Fibroblast of the aortic adventitia (primary cell): ENCODE data around the gene BCAS3. TPM values are rescaled to one million over a fixed set of nuclear protein-coding genes. Genes with fewer than 3 reads are reported as not detected.
"Not testable (repeated sequence)": the region's sequence is repeated elsewhere in the genome, so short reads cannot be mapped to it uniquely, and the experiment has no call there.

Experiments used
- DNase-seq: peaks from one replicate; pipeline ENCODE4 v3.0.0-alpha.2; 2010; ENCODE audit warnings: low read depth
- H3K4me3 ChIP-seq: 2 replicates; pipeline ENCODE4 v1.5.1; 2011; ENCODE audit warnings: low read depth, mild to moderate bottlenecking, control low read depth, low read length, moderate library complexity
- total RNA-seq: library from RNA; depleted of rRNA; stranded (reverse); fragments of >200 nt; gene quantifications from 2 replicates; pipeline ENCODE4 v1.2.3, GENCODE V29; 2012; ENCODE audit warnings: low replicate concordance
- TF ChIP-seq, protein P1 (sequence below): IDR thresholded peaks from 2 replicates; pipeline ENCODE4 v1.5.1; 2011; ENCODE audit warnings: mild to moderate bottlenecking, low read length, control low read depth, inconsistent platforms; ENCODE audit not compliant: insufficient read depth

Gene BCAS3
- total RNA-seq, 1 donor: 29.6 TPM

DNA sequence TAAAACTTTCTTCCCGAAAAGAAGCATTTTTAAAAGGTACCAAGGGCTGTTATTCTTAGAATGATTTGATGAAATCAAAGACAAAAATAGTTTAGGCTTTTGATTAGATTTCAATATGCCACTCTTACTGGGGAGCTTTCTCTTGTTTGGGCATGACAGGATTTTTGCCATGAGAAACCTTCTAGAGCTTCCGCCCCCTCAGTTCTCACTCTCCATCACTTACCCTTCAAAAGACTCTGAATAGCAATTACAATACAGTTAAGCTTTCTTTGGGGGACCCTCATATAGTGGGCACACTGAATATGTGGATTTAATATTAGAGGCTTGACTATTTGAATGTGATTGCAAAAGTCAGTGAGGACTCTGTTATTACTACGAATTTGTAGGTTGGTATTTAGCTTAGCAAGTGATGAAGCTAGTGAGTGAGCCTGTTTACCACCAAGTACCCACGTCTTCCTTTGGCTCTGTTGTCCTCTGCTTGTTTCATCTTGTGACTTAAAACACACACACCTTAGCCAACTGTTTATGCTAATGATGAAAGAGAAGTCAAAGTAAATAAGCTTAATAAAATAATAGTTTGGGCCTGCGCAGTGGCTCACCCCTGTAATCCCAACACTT lies 563.3 kb downstream of the BCAS3 start:
- no peak for DNase-seq
- TF ChIP-seq, protein P1, sequence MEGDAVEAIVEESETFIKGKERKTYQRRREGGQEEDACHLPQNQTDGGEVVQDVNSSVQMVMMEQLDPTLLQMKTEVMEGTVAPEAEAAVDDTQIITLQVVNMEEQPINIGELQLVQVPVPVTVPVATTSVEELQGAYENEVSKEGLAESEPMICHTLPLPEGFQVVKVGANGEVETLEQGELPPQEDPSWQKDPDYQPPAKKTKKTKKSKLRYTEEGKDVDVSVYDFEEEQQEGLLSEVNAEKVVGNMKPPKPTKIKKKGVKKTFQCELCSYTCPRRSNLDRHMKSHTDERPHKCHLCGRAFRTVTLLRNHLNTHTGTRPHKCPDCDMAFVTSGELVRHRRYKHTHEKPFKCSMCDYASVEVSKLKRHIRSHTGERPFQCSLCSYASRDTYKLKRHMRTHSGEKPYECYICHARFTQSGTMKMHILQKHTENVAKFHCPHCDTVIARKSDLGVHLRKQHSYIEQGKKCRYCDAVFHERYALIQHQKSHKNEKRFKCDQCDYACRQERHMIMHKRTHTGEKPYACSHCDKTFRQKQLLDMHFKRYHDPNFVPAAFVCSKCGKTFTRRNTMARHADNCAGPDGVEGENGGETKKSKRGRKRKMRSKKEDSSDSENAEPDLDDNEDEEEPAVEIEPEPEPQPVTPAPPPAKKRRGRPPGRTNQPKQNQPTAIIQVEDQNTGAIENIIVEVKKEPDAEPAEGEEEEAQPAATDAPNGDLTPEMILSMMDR: no peak
- H3K4me3 ChIP-seq: no peak overlapping the region

DNA sequence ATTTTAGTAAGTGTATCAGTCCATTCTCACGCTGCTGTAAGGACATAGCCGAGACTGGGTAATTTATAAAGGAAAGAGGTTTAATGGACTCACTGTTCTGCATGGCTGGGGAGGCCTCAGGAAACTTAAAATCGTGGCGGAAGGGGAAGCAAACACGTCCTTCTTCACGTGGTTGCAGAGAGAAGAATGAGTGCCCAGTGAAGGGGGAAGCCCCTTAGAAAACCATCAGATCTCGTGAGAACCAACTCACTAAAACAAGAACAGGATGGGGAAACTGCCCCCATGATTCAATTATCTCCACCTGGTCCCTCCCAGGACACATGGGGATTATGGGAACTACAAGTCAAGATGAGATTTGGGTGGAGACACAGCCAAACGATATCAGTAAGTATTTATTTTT lies 567.3 kb downstream of the BCAS3 start:
- not testable (repeated sequence) for DNase-seq

DNA sequence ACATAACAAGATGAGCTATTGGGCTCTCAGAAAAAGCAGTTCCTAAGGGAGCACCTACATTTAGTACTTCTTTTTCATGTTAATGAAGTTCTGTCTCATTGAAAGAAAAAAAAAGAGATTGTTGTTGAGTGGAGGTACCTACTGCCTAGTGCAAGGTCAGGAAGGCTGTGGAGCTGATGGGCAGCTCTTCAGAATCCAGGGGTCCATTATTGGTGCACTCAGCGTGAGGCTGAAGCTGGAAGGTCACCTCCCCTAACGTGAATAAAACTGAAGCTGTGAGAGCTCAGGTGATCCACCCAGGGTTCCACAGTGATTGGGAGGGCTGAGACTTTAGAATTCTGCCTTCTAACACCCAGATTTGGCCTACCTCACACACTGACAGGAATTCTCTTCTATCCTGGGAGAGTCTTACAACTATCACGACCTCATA lies 568.1 kb downstream of the BCAS3 start:
- no peak for DNase-seq
- TF ChIP-seq, protein P1: no peak
- H3K4me3 ChIP-seq: no peak overlapping the region

More for the DNA sequence above, 567.3 kb downstream of the BCAS3 start:
- H3K4me3 ChIP-seq: not testable (repeated sequence)

DNA sequence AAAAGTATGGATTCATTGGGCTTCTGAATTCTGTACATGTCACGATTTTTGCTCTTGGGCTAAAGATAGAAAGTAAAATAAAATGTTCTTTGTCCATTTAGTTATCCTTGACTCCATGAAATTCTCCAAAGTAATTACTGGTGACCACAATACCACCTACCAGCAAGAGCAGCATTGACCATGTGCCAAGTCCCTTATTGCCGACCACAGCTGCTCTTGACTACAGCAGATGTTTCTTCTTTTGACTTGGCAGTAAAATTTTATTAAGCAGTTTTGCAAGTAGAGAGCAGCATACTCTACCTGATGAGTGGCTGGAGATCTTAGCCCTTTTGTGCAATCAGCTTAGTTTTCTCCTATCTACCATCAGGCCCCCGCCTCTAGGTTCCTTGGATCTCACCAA lies 569.8 kb downstream of the BCAS3 start:
- peak; percentile 74 for DNase-seq
- no peak overlapping the region for H3K4me3 ChIP-seq
- TF ChIP-seq, protein P1: no peak

DNA sequence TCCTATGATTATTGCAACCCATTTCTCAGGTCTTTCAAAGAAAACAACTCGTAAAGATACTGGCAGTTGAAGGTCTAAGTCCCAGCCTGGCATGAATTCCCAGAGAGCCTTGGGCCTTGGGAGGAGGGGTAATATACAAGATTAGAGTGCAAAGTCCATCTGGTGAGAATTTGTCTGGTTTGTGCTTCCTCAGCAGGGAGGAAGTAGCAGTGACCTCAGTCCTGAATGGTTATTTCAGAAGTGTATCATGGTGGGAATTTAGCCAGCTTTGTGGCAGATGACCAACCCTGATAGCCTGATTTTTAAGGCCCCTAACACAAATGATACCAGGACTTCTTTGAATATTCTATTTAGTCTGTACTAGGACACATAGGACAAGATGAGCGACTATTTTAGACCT lies 570.7 kb downstream of the BCAS3 start:
- no peak overlapping the region for H3K4me3 ChIP-seq
- TF ChIP-seq, protein P1: no peak
- DNase-seq: peak; percentile 23

DNA sequence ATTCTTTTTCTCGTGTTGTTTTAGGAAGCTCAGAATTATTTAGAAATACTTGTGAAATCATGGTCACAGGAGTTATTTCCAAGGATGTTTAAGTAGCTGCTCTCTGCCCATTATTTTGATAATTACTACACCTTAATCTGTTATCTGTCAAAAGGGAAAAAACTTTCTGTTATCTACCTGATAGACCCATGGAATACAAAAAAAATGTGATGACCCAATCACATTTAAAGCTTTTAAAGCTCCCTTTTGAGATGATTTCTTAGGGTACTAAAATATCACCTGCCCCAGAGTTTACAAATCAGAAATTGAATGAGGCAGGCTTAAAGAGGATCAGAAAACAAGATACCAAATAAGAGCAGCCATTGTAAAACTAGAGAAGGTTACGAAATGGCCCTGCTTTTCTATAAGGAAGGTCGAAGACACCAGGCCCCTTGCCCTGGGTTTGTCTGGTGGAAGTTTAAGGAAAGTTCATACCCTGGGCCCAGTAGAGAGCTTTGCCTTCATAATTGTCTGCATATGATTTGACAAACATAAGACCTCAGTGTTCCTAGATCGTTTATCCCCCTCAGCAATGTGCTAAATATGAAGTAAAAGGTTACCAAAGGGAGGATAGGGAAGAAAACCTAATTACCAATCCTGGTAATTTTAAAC lies 572.1 kb downstream of the BCAS3 start:
- TF ChIP-seq, protein P1: no peak
- no peak overlapping the region for H3K4me3 ChIP-seq
- no peak for DNase-seq

DNA sequence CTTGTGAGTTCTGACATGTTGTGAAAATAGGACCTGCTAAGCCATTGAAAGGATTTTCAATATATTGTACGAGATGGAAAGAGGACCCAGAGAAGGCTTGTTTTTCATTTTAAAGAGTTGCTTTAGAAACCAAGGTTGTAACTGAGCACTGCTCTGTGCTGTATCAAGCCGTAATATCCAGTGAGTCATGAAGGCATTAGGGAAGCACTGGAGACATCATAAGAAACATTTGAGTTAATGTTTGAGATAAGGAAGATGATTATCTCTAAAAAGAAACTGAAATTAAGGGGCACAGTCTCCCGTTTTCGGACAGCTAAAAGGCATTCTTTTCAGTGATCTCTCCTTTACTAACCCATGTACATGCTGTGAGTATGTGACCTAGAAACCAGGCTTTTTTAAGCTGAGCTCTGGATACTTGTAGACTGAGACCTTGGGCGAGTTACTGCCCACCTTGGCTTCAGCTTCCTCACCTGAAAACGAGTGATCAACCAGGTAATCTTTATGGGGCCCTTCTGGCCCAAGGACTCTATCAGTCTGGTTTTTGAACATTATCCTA lies 572.8 kb downstream of the BCAS3 start:
- TF ChIP-seq, protein P1: no peak
- peak overlapping the region; percentile 22 for H3K4me3 ChIP-seq
- peak; percentile 75 for DNase-seq
